HepG2 (cell line): ENCODE results near the gene SPAG9. TPM values are rescaled to one million over a fixed set of nuclear protein-coding genes. Genes with fewer than 3 reads are reported as not detected.
A peak's percentile ranks its signal among the peaks of the same experiment; 100 is the strongest.

Source experiments
- ATAC-seq: fragments of 200-7000 bp; cut with Tn5 transposase; 3 replicates; pipeline ENCODE4 v1.9.1; 2020; ENCODE audit warnings: mild to moderate bottlenecking, moderate library complexity
- BruUV-seq: library from RNA; stranded (reverse); fragments of 400-500 nt; replicated peaks from 2 replicates; lab custom pipeline; 2021; lab: Mats Ljungman, UMichigan
- CTCF ChIA-PET: fragments of 300-600 bp; formaldehyde crosslinking; extraction: SDS; loops from one replicate; lab custom pipeline; 2021; ENCODE audit warnings: low total read pairs, inconsistent platforms, low intra/inter-chr PET ratio; lab: Yijun Ruan, JAX
- POLR2A ChIA-PET: fragments of 350-600 bp; sonication (Branson Sonifier 250); formaldehyde crosslinking; loops from one replicate; lab custom pipeline; 2020; ENCODE audit warnings: antibody characterized with exemption, inconsistent platforms; lab: Yijun Ruan, JAX
- DNase-seq: peaks from one replicate; pipeline ENCODE4 v3.0.0-alpha.2; 2015; ENCODE audit warnings: low spot score
- FAIRE-seq: peaks from 3 replicates; lab custom pipeline; 2011; peaks lifted over from hg19 to GRCh38; lab: Jason Lieb, UNC
- H2AFZ ChIP-seq: one replicate; pipeline ENCODE4 v1.6.1; 2011; ENCODE audit warnings: low read length, inconsistent platforms
- H3K27ac ChIP-seq: fragments of 300-600 bp; 3 replicates; pipeline ENCODE4 v1.8.0; 2011; ENCODE audit warnings: mixed run types, mild to moderate bottlenecking, mixed read lengths, low read length, inconsistent platforms; ENCODE audit not compliant: insufficient read depth; ENCODE audit errors: extremely low read length
- H3K27me3 ChIP-seq, 2 experiments: fragments of 200-600 bp in 1 of 2; 2 replicates in 1 of 2; 3 replicates in 1 of 2; pipeline versions ENCODE4 v1.6.0 to v1.8.0; 2011; ENCODE audit warnings: low read length in 2 of 2, mild to moderate bottlenecking in 2 of 2, moderate library complexity in 2 of 2, inconsistent platforms in 1 of 2; ENCODE audit not compliant: insufficient read depth in 2 of 2, control insufficient read depth in 1 of 2
- H3K36me3 ChIP-seq, 2 experiments: fragments of 200-600 bp in 1 of 2; replicated peaks in 1 of 2; 2 replicates in 1 of 2; 3 replicates in 1 of 2; pipeline versions ENCODE4 v1.5.1 to v1.8.0; 2011; ENCODE audit warnings: low read length in 2 of 2, inconsistent platforms in 1 of 2; ENCODE audit not compliant: insufficient read depth in 2 of 2, control insufficient read depth in 1 of 2
- H3K4me1 ChIP-seq: 2 replicates; pipeline ENCODE4 v1.5.1; 2012; ENCODE audit warnings: low read length, inconsistent platforms; ENCODE audit not compliant: insufficient read depth
- H3K4me2 ChIP-seq: 2 replicates; pipeline ENCODE4 v1.6.0; 2011; ENCODE audit warnings: low read depth, low read length, inconsistent platforms
- H3K4me3 ChIP-seq, 3 experiments: fragments of 200-600 bp in 1 of 3; sonication (generic), shearing (Covaris generic) in 1 of 3; replicated peaks in 1 of 3; 2 replicates each; pipeline ENCODE4 v1.5.1; 2011 to 2016; ENCODE audit warnings: low read length in 3 of 3, inconsistent platforms in 2 of 3, low read depth in 2 of 3, mild to moderate bottlenecking in 2 of 3, control low read depth in 1 of 3, mixed read lengths in 1 of 3; ENCODE audit not compliant: insufficient read depth in 1 of 3
- H3K79me2 ChIP-seq: one replicate; pipeline ENCODE4 v1.6.1; 2011; ENCODE audit warnings: low read length, inconsistent platforms; ENCODE audit not compliant: insufficient read depth
- H3K9ac ChIP-seq: 2 replicates; pipeline ENCODE4 v1.6.0; 2011; ENCODE audit warnings: mild to moderate bottlenecking, low read depth, low read length, inconsistent platforms; ENCODE audit not compliant: insufficient read depth
- H3K9me3 ChIP-seq: 2 replicates; pipeline ENCODE4 v1.5.1; 2012; ENCODE audit warnings: mild to moderate bottlenecking, low read length
- H4K20me1 ChIP-seq: 2 replicates; pipeline ENCODE4 v1.6.0; 2011; ENCODE audit warnings: inconsistent platforms, mild to moderate bottlenecking, low read length, moderate library complexity; ENCODE audit not compliant: insufficient read depth
- BRD4 ChIP-seq: sonication (generic); formaldehyde crosslinking; IDR thresholded peaks from 2 replicates; pipeline ENCODE4 v1.4.0; 2020; ENCODE audit warnings: missing genetic modification reagents
- HOXA3 ChIP-seq: sonication (generic); formaldehyde crosslinking; IDR thresholded peaks from 2 replicates; pipeline ENCODE4 v1.5.0; 2020; ENCODE audit warnings: missing genetic modification reagents
- MIXL1 ChIP-seq: IDR thresholded peaks from 2 replicates; pipeline ENCODE4 v1.6.1; 2016
- ZMYM3 ChIP-seq: sonication (generic); formaldehyde crosslinking; IDR thresholded peaks from 2 replicates; pipeline ENCODE4 v1.5.1; 2020; ENCODE audit warnings: mild to moderate bottlenecking, missing genetic modification reagents
- ZNF883 ChIP-seq: sonication (generic); formaldehyde crosslinking; IDR thresholded peaks from 2 replicates; pipeline ENCODE4 v1.5.1; 2020; ENCODE audit warnings: mild to moderate bottlenecking, missing genetic modification reagents; ENCODE audit errors: not compliant biosample characterization
- whole genome bisulfite sequencing: methylation state at CpG from one replicate; pipeline ENCODE4 v1.1.6; 2017; ENCODE audit warnings: low lambda C conversion rate; 5-methylcytosine and 5-hydroxymethylcytosine counted together
- in situ Hi-C: cut with HindIII; loops from 2 replicates; pipeline ENCODE4 v1.10.0; 2017; ENCODE audit warnings: low pct_unique_long_range_greater_than_20kb; ENCODE audit not compliant: extremely low pct_ligation_motif_present
- intact Hi-C: fragments of 100-400 bp; cut with micrococcal nuclease; formaldehyde crosslinking; loops from one replicate; pipeline ENCODE4 v1.10.0; 2022; ENCODE audit not compliant: unreplicated experiment
- polyA plus RNA-seq, 8 experiments: library from polyadenylated mRNA; depleted of rRNA in 3 of 8; stranded (reverse) in 7 of 8; unstranded in 1 of 8; fragments of >200 nt; fragmentation: Illumina TruSeq in 4 of 8; extraction: Trizol in 4 of 8; gene quantifications; 2 replicates each; pipeline versions ENCODE4 v1.2.1 to v1.2.3, GENCODE V29; 2011 to 2016; ENCODE audit warnings: low read depth in 4 of 8, missing spikeins in 1 of 8, mixed read lengths in 1 of 8; ENCODE audit not compliant: insufficient read depth in 1 of 8
- total RNA-seq, 5 experiments: library from RNA; depleted of rRNA; stranded (reverse); fragments of >200 nt; fragmentation: Illumina TruSeq; extraction: Trizol; gene quantifications; 2 replicates each; pipeline ENCODE4 v1.2.3, GENCODE V29; 2016; ENCODE audit warnings: low read depth in 1 of 5
- TF ChIP-seq, protein P1 (sequence below): sonication (generic); formaldehyde crosslinking; IDR thresholded peaks from 2 replicates; pipeline ENCODE4 v1.4.0; 2020; ENCODE audit warnings: missing genetic modification reagents
- TF ChIP-seq, protein P2 (sequence below): sonication (generic); formaldehyde crosslinking; IDR thresholded peaks from 2 replicates; pipeline ENCODE4 v1.5.0; 2020; ENCODE audit warnings: mild to moderate bottlenecking, missing genetic modification reagents
- TF ChIP-seq, protein P3 (sequence below): sonication (generic); formaldehyde crosslinking; IDR thresholded peaks from 2 replicates; pipeline ENCODE4 v1.5.1; 2020; ENCODE audit warnings: missing genetic modification reagents, mild to moderate bottlenecking, borderline replicate concordance

SPAG9 gene
- total and polyA plus RNA-seq, 2 of the 13 experiments (the other 11 are each of a cell fraction or from before 2014, with no cell fraction given) = 43.2 to 78.6 TPM

DNA sequence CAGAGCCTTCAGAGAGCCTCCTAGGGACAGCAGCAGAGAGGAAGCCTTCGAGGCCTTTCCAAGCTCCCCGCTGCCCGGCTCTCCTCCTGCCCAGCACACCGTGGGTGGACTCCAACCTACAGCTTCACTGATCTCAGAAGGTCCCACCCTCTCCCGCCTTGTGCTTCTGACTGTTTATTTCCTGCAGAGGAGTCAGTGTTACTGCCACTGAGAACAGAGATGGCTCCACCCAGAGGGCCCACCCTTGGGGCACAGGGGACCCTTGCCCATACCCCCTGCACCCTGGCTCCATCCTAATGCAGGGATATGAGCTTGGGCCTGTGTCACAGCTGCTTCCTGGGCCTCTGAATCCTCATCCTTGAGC is 201.8 kb downstream of the SPAG9 start (continued):
- TF ChIP-seq, protein P1, sequence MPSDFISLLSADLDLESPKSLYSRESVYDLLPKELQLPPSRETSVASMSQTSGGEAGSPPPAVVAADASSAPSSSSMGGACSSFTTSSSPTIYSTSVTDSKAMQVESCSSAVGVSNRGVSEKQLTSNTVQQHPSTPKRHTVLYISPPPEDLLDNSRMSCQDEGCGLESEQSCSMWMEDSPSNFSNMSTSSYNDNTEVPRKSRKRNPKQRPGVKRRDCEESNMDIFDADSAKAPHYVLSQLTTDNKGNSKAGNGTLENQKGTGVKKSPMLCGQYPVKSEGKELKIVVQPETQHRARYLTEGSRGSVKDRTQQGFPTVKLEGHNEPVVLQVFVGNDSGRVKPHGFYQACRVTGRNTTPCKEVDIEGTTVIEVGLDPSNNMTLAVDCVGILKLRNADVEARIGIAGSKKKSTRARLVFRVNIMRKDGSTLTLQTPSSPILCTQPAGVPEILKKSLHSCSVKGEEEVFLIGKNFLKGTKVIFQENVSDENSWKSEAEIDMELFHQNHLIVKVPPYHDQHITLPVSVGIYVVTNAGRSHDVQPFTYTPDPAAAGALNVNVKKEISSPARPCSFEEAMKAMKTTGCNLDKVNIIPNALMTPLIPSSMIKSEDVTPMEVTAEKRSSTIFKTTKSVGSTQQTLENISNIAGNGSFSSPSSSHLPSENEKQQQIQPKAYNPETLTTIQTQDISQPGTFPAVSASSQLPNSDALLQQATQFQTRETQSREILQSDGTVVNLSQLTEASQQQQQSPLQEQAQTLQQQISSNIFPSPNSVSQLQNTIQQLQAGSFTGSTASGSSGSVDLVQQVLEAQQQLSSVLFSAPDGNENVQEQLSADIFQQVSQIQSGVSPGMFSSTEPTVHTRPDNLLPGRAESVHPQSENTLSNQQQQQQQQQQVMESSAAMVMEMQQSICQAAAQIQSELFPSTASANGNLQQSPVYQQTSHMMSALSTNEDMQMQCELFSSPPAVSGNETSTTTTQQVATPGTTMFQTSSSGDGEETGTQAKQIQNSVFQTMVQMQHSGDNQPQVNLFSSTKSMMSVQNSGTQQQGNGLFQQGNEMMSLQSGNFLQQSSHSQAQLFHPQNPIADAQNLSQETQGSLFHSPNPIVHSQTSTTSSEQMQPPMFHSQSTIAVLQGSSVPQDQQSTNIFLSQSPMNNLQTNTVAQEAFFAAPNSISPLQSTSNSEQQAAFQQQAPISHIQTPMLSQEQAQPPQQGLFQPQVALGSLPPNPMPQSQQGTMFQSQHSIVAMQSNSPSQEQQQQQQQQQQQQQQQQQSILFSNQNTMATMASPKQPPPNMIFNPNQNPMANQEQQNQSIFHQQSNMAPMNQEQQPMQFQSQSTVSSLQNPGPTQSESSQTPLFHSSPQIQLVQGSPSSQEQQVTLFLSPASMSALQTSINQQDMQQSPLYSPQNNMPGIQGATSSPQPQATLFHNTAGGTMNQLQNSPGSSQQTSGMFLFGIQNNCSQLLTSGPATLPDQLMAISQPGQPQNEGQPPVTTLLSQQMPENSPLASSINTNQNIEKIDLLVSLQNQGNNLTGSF = peak; percentile 60; the same call in 1 of the 2 replicates
- TF ChIP-seq HOXA3 (CRISPR knock-in tag) (peak; percentile 1; the same call in 1 of the 2 replicates), MIXL1 (no peak)
- TF ChIP-seq, all 625 proteins: peak for 29

DNA sequence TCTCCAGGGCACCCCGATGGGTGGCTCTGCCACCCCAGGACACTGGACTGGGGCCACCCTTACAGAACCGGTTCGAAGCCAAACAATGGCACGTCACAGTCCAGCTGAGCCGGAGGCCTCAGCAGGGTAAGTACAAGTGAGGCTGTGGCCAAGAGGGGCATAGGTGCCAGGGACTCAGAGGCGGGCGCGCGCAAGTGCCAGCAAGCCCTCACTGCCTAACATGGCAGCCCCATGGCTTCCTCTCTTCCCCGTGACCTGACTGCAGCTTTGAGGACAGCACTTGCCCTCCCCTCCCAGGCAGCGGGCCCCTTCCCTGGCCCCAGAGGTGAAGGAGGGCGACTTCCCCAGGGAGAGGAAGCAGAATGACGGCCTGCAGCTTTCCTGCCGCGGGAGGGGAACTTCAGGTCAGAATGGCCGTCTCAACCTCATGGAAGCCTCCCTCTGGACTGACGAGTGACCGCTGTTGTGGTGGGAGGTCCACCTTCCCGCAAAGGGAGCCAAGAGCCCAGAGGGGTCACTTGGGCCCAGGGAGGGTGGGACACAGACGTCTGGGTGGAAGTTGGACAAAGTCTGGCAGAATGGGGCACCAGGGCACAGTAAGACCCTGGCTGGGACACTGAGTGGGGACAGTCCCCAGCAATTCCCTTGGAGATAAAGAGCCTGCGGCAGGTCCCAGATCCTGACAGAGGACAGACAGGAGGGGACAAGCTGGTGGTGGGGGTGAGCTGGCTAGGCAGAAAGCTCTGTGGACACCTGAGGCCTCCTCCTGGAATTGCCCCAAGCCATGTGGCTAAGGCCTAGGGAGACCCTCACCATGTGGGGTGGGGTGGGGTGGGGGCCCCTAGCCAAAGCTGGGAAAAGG is 202.4 kb downstream of the SPAG9 start:
- DNase-seq (no peak), FAIRE-seq (no peak), ATAC-seq (peak; percentile 23)
- Histone ChIP-seq H3K79me2 (no peaks in the 10 kb centered on the region), H3K9ac (peak overlapping the region; percentile 61), H3K36me3 (no peaks in the 10 kb centered on the region), H3K4me3 (peak overlapping the region; percentile 34 to 65 (median 36); a peak in 4 of 6 replicates), H3K9me3 (no peaks in the 10 kb centered on the region), H3K27ac (peak overlapping the region; percentile 31), H4K20me1 (no peaks in the 10 kb centered on the region), H3K27me3 (0 out of 5 replicates have a peak, but pooled peaks cover 0 to 2% of the 10 kb centered on the region in 2 experiments), H3K4me1 (peaks cover 95% of the 10 kb centered on the region), H2AFZ (no peak overlapping the region), H3K4me2 (peak overlapping the region; percentile 77)
- in situ Hi-C loops = no loop called here
- POLR2A ChIA-PET = interaction anchor here (0.6 to 11.0 kb wide), 15 partner anchors 9 to 66 kb away, joined by 3 to 177 read pairs (median 6); partner anchors contain the start of gene TOB1
- CTCF ChIA-PET = no interaction called here
- no TSS peak for BruUV-seq
- 49% methylated on average over 20 of the region's 21 CpGs for WGBS
- intact Hi-C loops = no loop called here
- TF ChIP-seq, protein P2, sequence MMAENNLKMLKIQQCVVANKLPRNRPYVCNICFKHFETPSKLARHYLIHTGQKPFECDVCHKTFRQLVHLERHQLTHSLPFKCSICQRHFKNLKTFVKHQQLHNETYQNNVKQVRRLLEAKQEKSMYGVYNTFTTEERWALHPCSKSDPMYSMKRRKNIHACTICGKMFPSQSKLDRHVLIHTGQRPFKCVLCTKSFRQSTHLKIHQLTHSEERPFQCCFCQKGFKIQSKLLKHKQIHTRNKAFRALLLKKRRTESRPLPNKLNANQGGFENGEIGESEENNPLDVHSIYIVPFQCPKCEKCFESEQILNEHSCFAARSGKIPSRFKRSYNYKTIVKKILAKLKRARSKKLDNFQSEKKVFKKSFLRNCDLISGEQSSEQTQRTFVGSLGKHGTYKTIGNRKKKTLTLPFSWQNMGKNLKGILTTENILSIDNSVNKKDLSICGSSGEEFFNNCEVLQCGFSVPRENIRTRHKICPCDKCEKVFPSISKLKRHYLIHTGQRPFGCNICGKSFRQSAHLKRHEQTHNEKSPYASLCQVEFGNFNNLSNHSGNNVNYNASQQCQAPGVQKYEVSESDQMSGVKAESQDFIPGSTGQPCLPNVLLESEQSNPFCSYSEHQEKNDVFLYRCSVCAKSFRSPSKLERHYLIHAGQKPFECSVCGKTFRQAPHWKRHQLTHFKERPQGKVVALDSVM = no peak
- TF ChIP-seq, protein P3, sequence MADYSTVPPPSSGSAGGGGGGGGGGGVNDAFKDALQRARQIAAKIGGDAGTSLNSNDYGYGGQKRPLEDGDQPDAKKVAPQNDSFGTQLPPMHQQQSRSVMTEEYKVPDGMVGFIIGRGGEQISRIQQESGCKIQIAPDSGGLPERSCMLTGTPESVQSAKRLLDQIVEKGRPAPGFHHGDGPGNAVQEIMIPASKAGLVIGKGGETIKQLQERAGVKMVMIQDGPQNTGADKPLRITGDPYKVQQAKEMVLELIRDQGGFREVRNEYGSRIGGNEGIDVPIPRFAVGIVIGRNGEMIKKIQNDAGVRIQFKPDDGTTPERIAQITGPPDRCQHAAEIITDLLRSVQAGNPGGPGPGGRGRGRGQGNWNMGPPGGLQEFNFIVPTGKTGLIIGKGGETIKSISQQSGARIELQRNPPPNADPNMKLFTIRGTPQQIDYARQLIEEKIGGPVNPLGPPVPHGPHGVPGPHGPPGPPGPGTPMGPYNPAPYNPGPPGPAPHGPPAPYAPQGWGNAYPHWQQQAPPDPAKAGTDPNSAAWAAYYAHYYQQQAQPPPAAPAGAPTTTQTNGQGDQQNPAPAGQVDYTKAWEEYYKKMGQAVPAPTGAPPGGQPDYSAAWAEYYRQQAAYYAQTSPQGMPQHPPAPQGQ (CRISPR knock-in tag) = 0 out of 2 replicates have a peak, but pooled peaks have one; percentile 31
- TF ChIP-seq ZMYM3 (CRISPR knock-in tag) = peak; percentile 59; the same call in 1 of the 2 replicates
- TF ChIP-seq BRD4 (CRISPR knock-in tag) = 0 out of 2 replicates have a peak, but pooled peaks have one; percentile 8
- TF ChIP-seq ZNF883 (CRISPR knock-in tag) = peak; percentile 37
